ENCODE measurements around the gene CRLF2. TPM values are rescaled to one million over a fixed set of nuclear protein-coding genes. Genes with fewer than 3 reads are reported as not detected.

Gene CRLF2
- total and polyA plus RNA-seq, 10 donors: 0.26 to 1.8 (median 0.47) TPM; not detected in 4

DNA sequence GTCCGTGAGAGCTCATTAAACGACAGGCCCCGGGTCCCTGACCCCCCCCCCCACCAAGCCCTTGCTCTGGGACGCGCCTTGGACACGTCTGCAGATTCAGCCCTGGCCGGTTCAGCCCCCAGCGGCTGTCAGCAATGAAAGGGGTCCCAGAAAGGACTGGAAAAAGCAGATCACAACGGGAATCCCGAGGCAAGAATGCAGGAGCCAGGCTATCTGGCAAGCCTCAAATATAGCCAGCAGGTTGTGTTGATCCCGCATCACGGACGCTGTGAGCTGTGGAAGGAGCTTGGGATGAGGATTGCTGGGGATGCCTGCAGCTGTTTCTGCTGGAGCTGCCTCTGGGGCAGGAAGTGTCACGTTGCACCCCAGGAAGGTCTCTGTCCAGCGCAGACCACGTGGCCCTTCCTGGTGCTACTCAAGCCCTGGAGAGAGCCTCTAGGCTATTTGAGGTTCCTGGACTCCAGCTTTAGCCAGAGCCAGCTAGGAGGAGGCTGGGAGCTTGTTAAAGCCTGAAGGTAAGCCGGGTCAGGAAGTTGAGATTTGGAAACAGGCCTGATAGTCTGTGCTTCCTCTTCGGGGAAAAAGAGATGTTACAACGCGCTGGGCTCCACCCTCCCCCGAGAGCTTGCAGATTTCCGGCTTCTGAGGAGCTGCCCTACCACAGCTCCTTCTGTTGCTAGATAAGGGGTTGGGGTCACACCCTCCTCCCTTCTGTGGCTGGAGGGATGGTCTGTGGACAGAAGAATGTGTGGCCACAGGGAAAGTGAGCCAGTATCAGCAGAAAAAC lies 36.8 kb upstream of the CRLF2 start:
- peak; percentile 90 for DNase-seq
- H3K4me3 ChIP-seq: peak overlapping the region in 4 of 8 donors; percentile 3 to 59 (median 22)

GRCh38 chrX:1248331-1249061 lies 36.0 kb upstream of the CRLF2 start:
- H3K4me3 ChIP-seq: peak overlapping the region in 4 of 8 donors; percentile 3 to 59 (median 22)
- H3K9me3 ChIP-seq: peaks cover 0 to 2% (median 0%) of the 10 kb centered on the region in 8 donors
- intact Hi-C loops (cut with DNase I; ENCODE audit: low total_unique reads): no loop called here
- H3K4me1 ChIP-seq: peaks cover 10 to 37% (median 16%) of the 10 kb centered on the region in 6 donors
- no peaks in the 10 kb centered on the region for H3K36me3 ChIP-seq
- H3K27ac ChIP-seq: peak overlapping the region; percentile 35 to 95 (median 86)
- peak; percentile 79 for DNase-seq
- 7 to 28% (median 16%) methylated on average over 34 of the region's 34 CpGs for WGBS, 5 donors
- peaks cover 0 to 9% (median 0%) of the 10 kb centered on the region in 7 donors for H3K27me3 ChIP-seq (replicated peaks in 1 of 7)
- TF ChIP-seq POLR2A (IDR thresholded peaks at IDR 0.05): no peak

More for the DNA sequence above, 36.8 kb upstream of the CRLF2 start:
- TF ChIP-seq POLR2A (IDR thresholded peaks at IDR 0.05): no peak
- TF ChIP-seq, protein P1, sequence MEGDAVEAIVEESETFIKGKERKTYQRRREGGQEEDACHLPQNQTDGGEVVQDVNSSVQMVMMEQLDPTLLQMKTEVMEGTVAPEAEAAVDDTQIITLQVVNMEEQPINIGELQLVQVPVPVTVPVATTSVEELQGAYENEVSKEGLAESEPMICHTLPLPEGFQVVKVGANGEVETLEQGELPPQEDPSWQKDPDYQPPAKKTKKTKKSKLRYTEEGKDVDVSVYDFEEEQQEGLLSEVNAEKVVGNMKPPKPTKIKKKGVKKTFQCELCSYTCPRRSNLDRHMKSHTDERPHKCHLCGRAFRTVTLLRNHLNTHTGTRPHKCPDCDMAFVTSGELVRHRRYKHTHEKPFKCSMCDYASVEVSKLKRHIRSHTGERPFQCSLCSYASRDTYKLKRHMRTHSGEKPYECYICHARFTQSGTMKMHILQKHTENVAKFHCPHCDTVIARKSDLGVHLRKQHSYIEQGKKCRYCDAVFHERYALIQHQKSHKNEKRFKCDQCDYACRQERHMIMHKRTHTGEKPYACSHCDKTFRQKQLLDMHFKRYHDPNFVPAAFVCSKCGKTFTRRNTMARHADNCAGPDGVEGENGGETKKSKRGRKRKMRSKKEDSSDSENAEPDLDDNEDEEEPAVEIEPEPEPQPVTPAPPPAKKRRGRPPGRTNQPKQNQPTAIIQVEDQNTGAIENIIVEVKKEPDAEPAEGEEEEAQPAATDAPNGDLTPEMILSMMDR (IDR thresholded peaks at IDR 0.05 in 8 of 11, conservative IDR thresholded peaks at IDR 0.05 in 3 of 11): no peak
- peak in 2 of 3 donors; percentile 31 to 64 for TF ChIP-seq POLR2AphosphoS5 (IDR thresholded peaks at IDR 0.05)
- H3K9me3 ChIP-seq: peaks cover 0 to 5% (median 0%) of the 10 kb centered on the region in 8 donors
- peak overlapping the region; percentile 35 to 95 (median 86) for H3K27ac ChIP-seq
- intact Hi-C loops (cut with DNase I; ENCODE audit: low total_unique reads): no loop called here
- no peaks in the 10 kb centered on the region for H3K36me3 ChIP-seq
- H3K4me1 ChIP-seq: peaks cover 10 to 37% (median 16%) of the 10 kb centered on the region in 6 donors
- H3K27me3 ChIP-seq (replicated peaks in 1 of 7): peaks cover 0 to 6% (median 0%) of the 10 kb centered on the region in 7 donors
- 3 to 8% (median 5%) methylated on average over 18 to 22 of the region's 22 CpGs for WGBS, 5 donors

- no peak for TF ChIP-seq POLR2A (IDR thresholded peaks at IDR 0.05)
- TF ChIP-seq, protein P1 (IDR thresholded peaks at IDR 0.05 in 8 of 11, conservative IDR thresholded peaks at IDR 0.05 in 3 of 11): peak; percentile 81 to 96 (median 90)
- peak in 2 of 3 donors; percentile 20 to 61 for TF ChIP-seq POLR2AphosphoS5 (IDR thresholded peaks at IDR 0.05)
- 9 to 14% (median 11%) methylated on average over 17 to 18 of the region's 18 CpGs for WGBS, 5 donors
- Histone ChIP-seq H3K4me1 (peaks cover 10 to 45% (median 16%) of the 10 kb centered on the region in 6 donors), H3K27ac (peak overlapping the region in 2 of 8 donors; percentile 15 to 95), H3K9me3 (no peaks in the 10 kb centered on the region), H3K36me3 (no peaks in the 10 kb centered on the region), H3K4me3 (no peak overlapping the region), H3K27me3 (replicated peaks in 1 of 7) (peaks cover 0 to 9% (median 0%) of the 10 kb centered on the region in 7 donors)
- peak; percentile 92 for DNase-seq
- intact Hi-C loops (cut with DNase I; ENCODE audit: low total_unique reads): no loop called here
These were observed 34.4 kb upstream of the CRLF2 start for GRCh38 chrX:1246816-1247215.

- TF ChIP-seq, protein P1 (IDR thresholded peaks at IDR 0.05 in 8 of 11, conservative IDR thresholded peaks at IDR 0.05 in 3 of 11): no peak
- no peak for TF ChIP-seq POLR2AphosphoS5 (IDR thresholded peaks at IDR 0.05)
- TF ChIP-seq POLR2A (IDR thresholded peaks at IDR 0.05): no peak
- WGBS, 5 donors: 25 to 33% (median 29%) methylated on average over 13 of the region's 13 CpGs
- no peak overlapping the region for H3K27ac ChIP-seq
- H3K27me3 ChIP-seq (replicated peaks in 1 of 7): peaks cover 0 to 9% (median 0%) of the 10 kb centered on the region in 7 donors
- H3K9me3 ChIP-seq: no peaks in the 10 kb centered on the region
- peak; percentile 66 for DNase-seq
- H3K4me3 ChIP-seq: no peak overlapping the region
- intact Hi-C loops (cut with DNase I; ENCODE audit: low total_unique reads): no loop called here
- H3K4me1 ChIP-seq: peaks cover 10 to 45% (median 14%) of the 10 kb centered on the region in 6 donors
- H3K36me3 ChIP-seq: no peaks in the 10 kb centered on the region
These were observed 32.0 kb upstream of the CRLF2 start for GRCh38 chrX:1244164-1245076.
